Activated CD4-positive, alpha-beta T cell treated with anti-CD3 and anti-CD28 coated beads, Interleukin-2, amount 10 ng/mL, durations not matched to agents 7 days and 5 days (primary cell): ENCODE results near the gene HSD17B12. TPM values are rescaled to one million over a fixed set of nuclear protein-coding genes. Genes with fewer than 3 reads are reported as not detected.

Experiments used
- CTCF ChIA-PET: fragments of 350-600 bp; sonication (Branson Sonifier 250); formaldehyde crosslinking; loops from one replicate; lab custom pipeline; 2021; ENCODE audit warnings: antibody characterized with exemption; lab: Charles Lee
- POLR2A ChIA-PET: fragments of 350-600 bp; sonication (Branson Sonifier 250); formaldehyde crosslinking; loops from one replicate; lab custom pipeline; 2021; ENCODE audit warnings: antibody characterized with exemption; lab: Charles Lee
- DNase-seq: peaks from one replicate; pipeline ENCODE4 v3.0.0-alpha.2; 2020
- H3K27ac Mint-ChIP-seq: one replicate; pipeline ENCODE4 v1.8.0; 2021; ENCODE audit warnings: mild to moderate bottlenecking, moderate library complexity, mixed read lengths
- H3K27me3 Mint-ChIP-seq: one replicate; pipeline ENCODE4 v1.8.0; 2021; ENCODE audit warnings: mixed read lengths
- H3K36me3 Mint-ChIP-seq: one replicate; pipeline ENCODE4 v1.8.0; 2021; ENCODE audit warnings: low read depth, mixed read lengths
- H3K4me1 Mint-ChIP-seq: one replicate; pipeline ENCODE4 v1.8.0; 2021; ENCODE audit warnings: mixed read lengths
- H3K4me3 Mint-ChIP-seq: one replicate; pipeline ENCODE4 v1.8.0; 2021; ENCODE audit warnings: mild to moderate bottlenecking, moderate library complexity, mixed read lengths
- H3K9me3 Mint-ChIP-seq: one replicate; pipeline ENCODE4 v1.8.0; 2021; ENCODE audit warnings: mixed read lengths
- total RNA-seq, 2 experiments: library from RNA; stranded (reverse); gene quantifications; one replicate each; pipeline ENCODE4 v1.2.3, GENCODE V29; 2021

The HSD17B12 gene
- total RNA-seq, 2 experiments from 2014 or later = 39.9 to 53.9 TPM

GRCh38 chr11:43903078-43903477, 222.5 kb downstream of the HSD17B12 start:
- Mint-ChIP-seq H3K4me3 (no peak overlapping the region), H3K36me3 (peaks cover 40% of the 10 kb centered on the region), H3K27ac (no peak overlapping the region), H3K9me3 (no peaks in the 10 kb centered on the region), H3K27me3 (no peaks in the 10 kb centered on the region), H3K4me1 (peaks cover 7% of the 10 kb centered on the region)
- ChIA-PET CTCF (interaction anchor here (0.8 to 1.7 kb wide), 4 partner anchors 9 to 31 kb away, joined by 3 to 5 read pairs (median 4); no protein-coding TSS in a partner anchor), POLR2A (no interaction called here)
- no peak for DNase-seq

- POLR2A ChIA-PET = no interaction called here
- Mint-ChIP-seq H3K36me3 (peaks cover 35% of the 10 kb centered on the region), H3K9me3 (no peaks in the 10 kb centered on the region), H3K27ac (no peak overlapping the region), H3K4me3 (no peak overlapping the region), H3K4me1 (peaks cover 7% of the 10 kb centered on the region), H3K27me3 (no peaks in the 10 kb centered on the region)
- no peak for DNase-seq
- CTCF ChIA-PET = interaction anchor here (1.4 to 1.7 kb wide), 3 partner anchors 10 to 30 kb away, joined by 4 to 5 read pairs (median 5); no protein-coding TSS in a partner anchor
Measured at GRCh38 chr11:43903969-43904368, 223.4 kb downstream of the HSD17B12 start.

GRCh38 chr11:43904742-43905535, 224.4 kb downstream of the HSD17B12 start:
- H3K4me3 Mint-ChIP-seq = no peak overlapping the region
- CTCF ChIA-PET = interaction anchor here (0.6 to 1.9 kb wide), 3 partner anchors 11 to 1342 kb away, joined by 3 to 5 read pairs (median 4); no protein-coding TSS in a partner anchor
- H3K27me3 Mint-ChIP-seq = no peaks in the 10 kb centered on the region
- no peak overlapping the region for H3K27ac Mint-ChIP-seq
- POLR2A ChIA-PET = no interaction called here
- no peak for DNase-seq
- H3K9me3 Mint-ChIP-seq = no peaks in the 10 kb centered on the region
- peaks cover 33% of the 10 kb centered on the region for H3K36me3 Mint-ChIP-seq
- peaks cover 7% of the 10 kb centered on the region for H3K4me1 Mint-ChIP-seq

- Mint-ChIP-seq H3K4me1 (peaks cover 7% of the 10 kb centered on the region), H3K27ac (no peak overlapping the region), H3K36me3 (peaks cover 39% of the 10 kb centered on the region), H3K9me3 (no peaks in the 10 kb centered on the region), H3K27me3 (no peaks in the 10 kb centered on the region), H3K4me3 (no peak overlapping the region)
- CTCF ChIA-PET = interaction anchor here (1.9 kb wide), 1 partner anchor 14 kb away, joined by 4 read pairs; no protein-coding TSS in a partner anchor
- POLR2A ChIA-PET = no interaction called here
- no peak for DNase-seq
Measured at GRCh38 chr11:43905813-43906241, 225.3 kb downstream of the HSD17B12 start.

Other genes with a start within 250 kb of the HSD17B12 start
- gene ALKBH3, start 200.1 kb downstream of the HSD17B12 start, total RNA-seq = 10 to 100 TPM; 34.6 to 38.5 TPM